ENCODE measurements around the gene NID2. TPM values are rescaled to one million over a fixed set of nuclear protein-coding genes. Genes with fewer than 3 reads are reported as not detected.

Gene NID2
- total and polyA plus RNA-seq, 3 donors from 2014 or later, result 5.3 to 10.6 (median 8.1) TPM

DNA sequence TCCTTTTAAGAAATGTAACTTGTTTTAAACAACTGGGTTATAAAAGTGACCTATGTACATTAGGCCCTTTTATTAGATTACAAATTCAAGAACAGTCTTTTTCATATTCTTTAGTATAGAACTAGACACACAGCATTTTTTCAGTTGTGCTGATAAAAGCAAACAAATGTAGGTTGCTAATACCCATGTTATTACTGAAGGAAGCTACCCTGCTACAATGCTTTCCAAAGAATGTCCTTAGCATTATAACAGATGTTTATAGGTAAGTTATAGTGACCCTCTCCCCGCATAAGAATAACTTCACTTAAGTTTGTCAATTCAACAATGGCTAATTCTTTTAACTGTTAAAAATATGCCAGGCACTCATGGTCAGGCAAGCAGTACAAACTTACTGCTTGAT is 61.6 kb downstream of the NID2 start:
- Histone ChIP-seq H3K36me3 (ENCODE audit: low read depth, missing control alignments) (no peaks in the 10 kb centered on the region), H3K27ac (no peak overlapping the region)

DNA sequence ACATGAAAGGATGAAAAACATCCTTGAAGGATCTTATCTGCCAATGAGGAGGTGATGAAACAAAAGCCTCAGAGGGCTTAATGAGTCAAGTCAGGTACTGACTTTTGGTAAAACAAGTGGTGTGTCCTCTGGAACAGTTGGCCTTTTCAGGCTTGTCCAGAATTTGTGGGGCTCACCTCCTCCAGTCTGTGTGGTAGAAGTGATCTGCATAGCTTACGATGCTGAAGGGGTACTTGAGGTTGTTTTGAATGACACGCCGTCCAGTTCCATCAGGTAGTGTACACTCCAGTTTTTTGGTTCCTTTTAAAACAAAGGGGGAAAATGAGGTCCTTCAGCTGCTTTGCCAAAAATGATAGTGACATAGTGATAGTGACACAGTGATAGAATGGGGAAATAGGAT is 62.5 kb downstream of the NID2 start:
- WGBS, 2 donors, result 91 to 95% methylated on average over 3 of the region's 3 CpGs
- no peaks in the 10 kb centered on the region for H3K27me3 ChIP-seq

More for the DNA sequence above, 61.6 kb downstream of the NID2 start:
- no peak overlapping the region for H3K4me3 ChIP-seq
- intact Hi-C loops (cut with DNase I; ENCODE audit: low total_unique reads), result no loop called here
- DNase-seq, result no peak
- no peaks in the 10 kb centered on the region for H3K27me3 ChIP-seq
- WGBS, 2 donors, result 87 to 97% methylated on average over 1 of the region's 1 CpG
- TF ChIP-seq, protein P1, sequence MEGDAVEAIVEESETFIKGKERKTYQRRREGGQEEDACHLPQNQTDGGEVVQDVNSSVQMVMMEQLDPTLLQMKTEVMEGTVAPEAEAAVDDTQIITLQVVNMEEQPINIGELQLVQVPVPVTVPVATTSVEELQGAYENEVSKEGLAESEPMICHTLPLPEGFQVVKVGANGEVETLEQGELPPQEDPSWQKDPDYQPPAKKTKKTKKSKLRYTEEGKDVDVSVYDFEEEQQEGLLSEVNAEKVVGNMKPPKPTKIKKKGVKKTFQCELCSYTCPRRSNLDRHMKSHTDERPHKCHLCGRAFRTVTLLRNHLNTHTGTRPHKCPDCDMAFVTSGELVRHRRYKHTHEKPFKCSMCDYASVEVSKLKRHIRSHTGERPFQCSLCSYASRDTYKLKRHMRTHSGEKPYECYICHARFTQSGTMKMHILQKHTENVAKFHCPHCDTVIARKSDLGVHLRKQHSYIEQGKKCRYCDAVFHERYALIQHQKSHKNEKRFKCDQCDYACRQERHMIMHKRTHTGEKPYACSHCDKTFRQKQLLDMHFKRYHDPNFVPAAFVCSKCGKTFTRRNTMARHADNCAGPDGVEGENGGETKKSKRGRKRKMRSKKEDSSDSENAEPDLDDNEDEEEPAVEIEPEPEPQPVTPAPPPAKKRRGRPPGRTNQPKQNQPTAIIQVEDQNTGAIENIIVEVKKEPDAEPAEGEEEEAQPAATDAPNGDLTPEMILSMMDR (IDR thresholded peaks at IDR 0.05), result no peak
- TF ChIP-seq POLR2A (IDR thresholded peaks at IDR 0.05), result no peak
- peaks cover 18% of the 10 kb centered on the region for H3K4me1 ChIP-seq
- no peaks in the 10 kb centered on the region for H3K9me3 ChIP-seq

DNA sequence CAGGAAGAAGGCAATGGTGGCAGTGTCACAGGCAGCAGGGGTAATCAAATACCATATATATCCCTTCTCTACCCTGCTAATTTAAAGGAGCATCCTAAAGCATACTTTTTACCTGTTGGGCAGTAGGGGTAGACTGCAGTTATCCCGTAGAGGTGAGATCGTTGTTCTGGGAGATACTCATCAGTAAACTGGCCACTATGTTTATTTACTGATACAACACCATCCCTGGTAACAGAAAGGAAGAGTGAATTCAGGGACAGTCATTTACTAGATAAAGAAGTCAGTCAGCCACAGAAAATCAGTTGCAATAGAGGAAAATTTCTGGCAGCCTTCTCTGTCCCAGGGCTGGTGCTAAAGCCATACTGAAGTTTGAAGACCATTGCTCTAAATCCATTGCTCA is 63.2 kb downstream of the NID2 start:
- DNase-seq, result no peak
- Histone ChIP-seq H3K4me1 (peaks cover 16% of the 10 kb centered on the region), H3K27ac (no peak overlapping the region), H3K4me3 (no peak overlapping the region), H3K27me3 (no peaks in the 10 kb centered on the region), H3K36me3 (ENCODE audit: low read depth, missing control alignments) (no peaks in the 10 kb centered on the region), H3K9me3 (no peaks in the 10 kb centered on the region)
- no peak for TF ChIP-seq POLR2A (IDR thresholded peaks at IDR 0.05)
- TF ChIP-seq, protein P1 (IDR thresholded peaks at IDR 0.05), result no peak
- WGBS, 2 donors, result 67 to 81% methylated on average over 2 of the region's 2 CpGs
- intact Hi-C loops (cut with DNase I; ENCODE audit: low total_unique reads), result no loop called here

More for the DNA sequence above, 62.5 kb downstream of the NID2 start:
- H3K27ac ChIP-seq, result no peak overlapping the region
- intact Hi-C loops (cut with DNase I; ENCODE audit: low total_unique reads), result no loop called here
- DNase-seq, result no peak
- H3K36me3 ChIP-seq (ENCODE audit: low read depth, missing control alignments), result no peaks in the 10 kb centered on the region
- peaks cover 16% of the 10 kb centered on the region for H3K4me1 ChIP-seq
- no peaks in the 10 kb centered on the region for H3K9me3 ChIP-seq
- TF ChIP-seq, protein P1 (IDR thresholded peaks at IDR 0.05), result no peak
- TF ChIP-seq POLR2A (IDR thresholded peaks at IDR 0.05), result no peak
- H3K4me3 ChIP-seq, result no peak overlapping the region

DNA sequence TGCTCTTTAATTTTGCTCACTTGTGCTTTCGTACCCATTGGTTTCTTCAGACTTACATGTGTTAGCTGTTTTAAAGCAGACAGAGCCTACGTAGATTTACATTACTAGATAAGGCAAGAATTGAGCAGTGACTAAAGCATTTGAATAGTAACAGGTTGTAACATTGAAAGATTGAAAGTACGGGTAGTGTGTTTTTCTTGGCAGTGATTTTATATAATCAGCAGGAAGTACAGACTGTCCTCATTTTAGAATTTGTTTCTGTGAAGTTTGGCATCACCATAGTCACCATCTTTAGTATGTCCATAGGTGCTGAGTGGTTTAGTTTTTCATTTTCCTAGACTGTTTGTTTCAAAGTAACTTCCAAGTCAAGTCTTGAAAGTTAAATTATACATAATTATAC is 65.5 kb downstream of the NID2 start:
- H3K9me3 ChIP-seq, result no peaks in the 10 kb centered on the region
- H3K27me3 ChIP-seq, result no peaks in the 10 kb centered on the region
- intact Hi-C loops (cut with DNase I; ENCODE audit: low total_unique reads), result no loop called here
- peaks cover 16% of the 10 kb centered on the region for H3K4me1 ChIP-seq
- DNase-seq, result no peak
- H3K27ac ChIP-seq, result peak overlapping the region in 1 of 2 donors; percentile 54
- 36 to 60% methylated on average over 3 of the region's 3 CpGs for WGBS, 2 donors
- no peaks in the 10 kb centered on the region for H3K36me3 ChIP-seq (ENCODE audit: low read depth, missing control alignments)
- H3K4me3 ChIP-seq, result no peak overlapping the region
- no peak for TF ChIP-seq POLR2A (IDR thresholded peaks at IDR 0.05)
- TF ChIP-seq, protein P1 (IDR thresholded peaks at IDR 0.05), result no peak

DNA sequence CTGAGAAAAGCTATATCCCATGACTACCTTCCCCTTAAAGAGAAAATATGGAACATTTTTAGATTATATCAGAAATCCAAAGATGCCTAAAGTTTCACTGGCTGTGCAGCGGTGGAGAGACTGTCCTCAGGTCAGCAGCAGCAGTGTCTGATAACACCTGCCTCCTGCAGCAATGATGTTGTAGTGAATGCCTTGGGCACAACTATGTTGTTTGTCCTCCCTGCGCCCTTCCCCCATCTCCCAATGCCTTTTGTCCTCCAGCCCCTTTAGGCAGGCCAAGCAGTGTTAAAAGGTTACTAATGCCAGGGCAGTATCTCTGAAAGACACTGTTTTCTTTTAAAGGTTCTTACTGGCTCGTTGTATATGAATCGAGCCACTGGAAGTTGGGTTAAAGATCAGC is 66.3 kb downstream of the NID2 start:
- intact Hi-C loops (cut with DNase I; ENCODE audit: low total_unique reads), result no loop called here
- Histone ChIP-seq H3K36me3 (ENCODE audit: low read depth, missing control alignments) (no peaks in the 10 kb centered on the region), H3K27me3 (no peaks in the 10 kb centered on the region), H3K27ac (peak overlapping the region in 1 of 2 donors; percentile 28), H3K4me1 (peaks cover 16% of the 10 kb centered on the region), H3K9me3 (no peaks in the 10 kb centered on the region), H3K4me3 (no peak overlapping the region)
- no peak for TF ChIP-seq POLR2A (IDR thresholded peaks at IDR 0.05)
- TF ChIP-seq, protein P1 (IDR thresholded peaks at IDR 0.05), result no peak
- DNase-seq, result no peak
- 71 to 78% methylated on average over 4 of the region's 4 CpGs for WGBS, 2 donors

Measured in testis (tissue), 3 donors.